ENCODE results near the gene SZRD1. TPM values are rescaled to one million over a fixed set of nuclear protein-coding genes. Genes with fewer than 3 reads are reported as not detected.

SZRD1 gene
- total and polyA plus RNA-seq, 9 of the 15 experiments (the other 6 are each of a cell fraction or from before 2014, with no cell fraction given): 3.9 to 149 (median 82.5) TPM

DNA sequence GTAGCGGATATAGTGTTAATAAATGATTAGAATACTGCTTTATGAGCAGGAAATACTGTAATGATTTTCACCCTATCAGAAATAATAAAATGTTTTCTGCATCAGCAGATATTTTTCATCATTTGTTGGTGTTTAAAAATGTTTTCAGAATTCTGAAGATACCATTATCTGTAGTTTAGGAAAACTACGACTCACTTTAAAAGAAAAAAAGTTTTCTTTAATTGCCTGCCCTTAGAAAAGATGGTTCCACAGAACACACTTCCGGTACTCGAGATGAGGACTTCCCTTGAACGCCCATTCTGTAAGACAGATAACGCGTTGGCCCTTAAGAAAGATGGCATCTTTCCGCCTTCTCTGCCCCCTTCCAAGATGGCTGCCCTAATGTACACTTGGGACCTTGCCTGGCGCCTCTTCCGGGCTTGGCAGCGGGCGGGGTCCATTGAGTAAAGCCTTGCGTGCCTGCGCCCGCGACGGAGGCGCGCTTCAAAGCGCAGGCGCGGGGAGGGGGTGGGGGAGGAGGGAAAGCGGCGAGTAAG lies at the start of gene SZRD1 (continued):
- TF ChIP-seq ZNF76 (CRISPR knock-in tag; IDR thresholded peaks at IDR 0.05; ENCODE audit: borderline replicate concordance) (no peak), ZNF121 (CRISPR knock-in tag; conservative IDR thresholded peaks at IDR 0.05) (no peak), MCM5 (IDR thresholded peaks at IDR 0.05; ENCODE audit: low read depth) (no peak), FOXJ2 (tag; IDR thresholded peaks at IDR 0.05) (peak; percentile 87; the same call in 1 of the 2 replicates), NR3C1 (CRISPR knock-in tag; IDR thresholded peaks at IDR 0.05) (no peak), ZNF324 (CRISPR knock-in tag; IDR thresholded peaks at IDR 0.05) (no peak), SRSF9 (IDR thresholded peaks at IDR 0.05; ENCODE audit: borderline replicate concordance, low read depth, low read length) (no peak), MECOM (CRISPR knock-in tag; IDR thresholded peaks at IDR 0.05) (no peak), SMC3 (conservative IDR thresholded peaks at IDR 0.05; ENCODE audit: insufficient read depth, low read depth, low read length) (no peak), MCM7 (IDR thresholded peaks at IDR 0.05) (no peak), ZNF79 (CRISPR knock-in tag; IDR thresholded peaks at IDR 0.05; ENCODE audit: low read depth) (no peak), SOX6 (IDR thresholded peaks at IDR 0.05) (peak; percentile 59; the same call in 1 of the 2 replicates), C11orf30 (IDR thresholded peaks at IDR 0.05; ENCODE audit: low read depth) (no peak), ZFP1 (CRISPR knock-in tag; IDR thresholded peaks at IDR 0.05) (no peak), RUNX1 (IDR thresholded peaks at IDR 0.05; ENCODE audit: low read depth) (peak; percentile 80; the same call in 1 of the 2 replicates)
- TF ChIP-seq, protein P1, sequence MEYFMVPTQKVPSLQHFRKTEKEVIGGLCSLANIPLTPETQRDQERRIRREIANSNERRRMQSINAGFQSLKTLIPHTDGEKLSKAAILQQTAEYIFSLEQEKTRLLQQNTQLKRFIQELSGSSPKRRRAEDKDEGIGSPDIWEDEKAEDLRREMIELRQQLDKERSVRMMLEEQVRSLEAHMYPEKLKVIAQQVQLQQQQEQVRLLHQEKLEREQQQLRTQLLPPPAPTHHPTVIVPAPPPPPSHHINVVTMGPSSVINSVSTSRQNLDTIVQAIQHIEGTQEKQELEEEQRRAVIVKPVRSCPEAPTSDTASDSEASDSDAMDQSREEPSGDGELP (CRISPR knock-in tag; IDR thresholded peaks at IDR 0.05; ENCODE audit: borderline replicate concordance): no peak
- TF ChIP-seq, protein P2, sequence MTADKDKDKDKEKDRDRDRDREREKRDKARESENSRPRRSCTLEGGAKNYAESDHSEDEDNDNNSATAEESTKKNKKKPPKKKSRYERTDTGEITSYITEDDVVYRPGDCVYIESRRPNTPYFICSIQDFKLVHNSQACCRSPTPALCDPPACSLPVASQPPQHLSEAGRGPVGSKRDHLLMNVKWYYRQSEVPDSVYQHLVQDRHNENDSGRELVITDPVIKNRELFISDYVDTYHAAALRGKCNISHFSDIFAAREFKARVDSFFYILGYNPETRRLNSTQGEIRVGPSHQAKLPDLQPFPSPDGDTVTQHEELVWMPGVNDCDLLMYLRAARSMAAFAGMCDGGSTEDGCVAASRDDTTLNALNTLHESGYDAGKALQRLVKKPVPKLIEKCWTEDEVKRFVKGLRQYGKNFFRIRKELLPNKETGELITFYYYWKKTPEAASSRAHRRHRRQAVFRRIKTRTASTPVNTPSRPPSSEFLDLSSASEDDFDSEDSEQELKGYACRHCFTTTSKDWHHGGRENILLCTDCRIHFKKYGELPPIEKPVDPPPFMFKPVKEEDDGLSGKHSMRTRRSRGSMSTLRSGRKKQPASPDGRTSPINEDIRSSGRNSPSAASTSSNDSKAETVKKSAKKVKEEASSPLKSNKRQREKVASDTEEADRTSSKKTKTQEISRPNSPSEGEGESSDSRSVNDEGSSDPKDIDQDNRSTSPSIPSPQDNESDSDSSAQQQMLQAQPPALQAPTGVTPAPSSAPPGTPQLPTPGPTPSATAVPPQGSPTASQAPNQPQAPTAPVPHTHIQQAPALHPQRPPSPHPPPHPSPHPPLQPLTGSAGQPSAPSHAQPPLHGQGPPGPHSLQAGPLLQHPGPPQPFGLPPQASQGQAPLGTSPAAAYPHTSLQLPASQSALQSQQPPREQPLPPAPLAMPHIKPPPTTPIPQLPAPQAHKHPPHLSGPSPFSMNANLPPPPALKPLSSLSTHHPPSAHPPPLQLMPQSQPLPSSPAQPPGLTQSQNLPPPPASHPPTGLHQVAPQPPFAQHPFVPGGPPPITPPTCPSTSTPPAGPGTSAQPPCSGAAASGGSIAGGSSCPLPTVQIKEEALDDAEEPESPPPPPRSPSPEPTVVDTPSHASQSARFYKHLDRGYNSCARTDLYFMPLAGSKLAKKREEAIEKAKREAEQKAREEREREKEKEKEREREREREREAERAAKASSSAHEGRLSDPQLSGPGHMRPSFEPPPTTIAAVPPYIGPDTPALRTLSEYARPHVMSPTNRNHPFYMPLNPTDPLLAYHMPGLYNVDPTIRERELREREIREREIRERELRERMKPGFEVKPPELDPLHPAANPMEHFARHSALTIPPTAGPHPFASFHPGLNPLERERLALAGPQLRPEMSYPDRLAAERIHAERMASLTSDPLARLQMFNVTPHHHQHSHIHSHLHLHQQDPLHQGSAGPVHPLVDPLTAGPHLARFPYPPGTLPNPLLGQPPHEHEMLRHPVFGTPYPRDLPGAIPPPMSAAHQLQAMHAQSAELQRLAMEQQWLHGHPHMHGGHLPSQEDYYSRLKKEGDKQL (CRISPR knock-in tag; IDR thresholded peaks at IDR 0.05; ENCODE audit: borderline replicate concordance): no peak
- TF ChIP-seq, protein P3, sequence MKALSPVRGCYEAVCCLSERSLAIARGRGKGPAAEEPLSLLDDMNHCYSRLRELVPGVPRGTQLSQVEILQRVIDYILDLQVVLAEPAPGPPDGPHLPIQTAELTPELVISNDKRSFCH (CRISPR knock-in tag; IDR thresholded peaks at IDR 0.05): no peak
- TF ChIP-seq, protein P3 (tag; IDR thresholded peaks at IDR 0.05): no peak
- TF ChIP-seq, protein P4, sequence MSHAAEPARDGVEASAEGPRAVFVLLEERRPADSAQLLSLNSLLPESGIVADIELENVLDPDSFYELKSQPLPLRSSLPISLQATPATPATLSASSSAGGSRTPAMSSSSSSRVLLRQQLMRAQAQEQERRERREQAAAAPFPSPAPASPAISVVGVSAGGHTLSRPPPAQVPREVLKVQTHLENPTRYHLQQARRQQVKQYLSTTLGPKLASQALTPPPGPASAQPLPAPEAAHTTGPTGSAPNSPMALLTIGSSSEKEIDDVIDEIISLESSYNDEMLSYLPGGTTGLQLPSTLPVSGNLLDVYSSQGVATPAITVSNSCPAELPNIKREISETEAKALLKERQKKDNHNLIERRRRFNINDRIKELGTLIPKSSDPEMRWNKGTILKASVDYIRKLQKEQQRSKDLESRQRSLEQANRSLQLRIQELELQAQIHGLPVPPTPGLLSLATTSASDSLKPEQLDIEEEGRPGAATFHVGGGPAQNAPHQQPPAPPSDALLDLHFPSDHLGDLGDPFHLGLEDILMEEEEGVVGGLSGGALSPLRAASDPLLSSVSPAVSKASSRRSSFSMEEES (CRISPR knock-in tag; IDR thresholded peaks at IDR 0.05): no peak
